AG08395 (cell line): Measurements from ENCODE around the gene RBMY1D.
"Not testable (repeated sequence)": the region's sequence is repeated elsewhere in the genome, so short reads cannot be mapped to it uniquely, and the experiment has no call there.

ENCODE experiments used
- DNase-seq: peaks from one replicate; pipeline ENCODE4 v3.0.0; 2012; ENCODE audit warnings: mixed read lengths, low spot score

The RBMY1D gene

DNA sequence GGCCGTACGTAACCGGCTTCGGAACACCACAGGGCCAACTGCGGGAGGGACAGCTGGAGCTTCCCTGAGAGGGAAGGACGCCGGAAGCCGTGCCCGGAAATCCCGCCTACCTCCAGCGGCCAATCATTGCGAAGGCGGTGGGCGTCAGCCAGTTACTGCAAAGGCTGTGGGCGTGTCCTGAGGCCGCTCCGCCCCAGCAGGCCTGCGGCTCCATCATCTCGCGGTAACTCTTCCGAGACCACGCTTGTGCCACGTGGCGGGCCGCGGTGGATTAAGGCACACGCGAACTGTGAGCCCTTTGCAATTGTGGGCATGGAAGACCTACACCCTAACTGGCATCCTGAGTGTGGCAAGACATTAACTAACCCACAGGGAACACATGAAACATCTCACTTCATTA, at the start of gene RBMY1D:
TSS of gene RBMY1D (minus strand) at position 101 of the 400 bp plus-strand sequence. CDS start 2,013 bp downstream, outside the sequence.
- DNase-seq, result not testable (repeated sequence)

DNA sequence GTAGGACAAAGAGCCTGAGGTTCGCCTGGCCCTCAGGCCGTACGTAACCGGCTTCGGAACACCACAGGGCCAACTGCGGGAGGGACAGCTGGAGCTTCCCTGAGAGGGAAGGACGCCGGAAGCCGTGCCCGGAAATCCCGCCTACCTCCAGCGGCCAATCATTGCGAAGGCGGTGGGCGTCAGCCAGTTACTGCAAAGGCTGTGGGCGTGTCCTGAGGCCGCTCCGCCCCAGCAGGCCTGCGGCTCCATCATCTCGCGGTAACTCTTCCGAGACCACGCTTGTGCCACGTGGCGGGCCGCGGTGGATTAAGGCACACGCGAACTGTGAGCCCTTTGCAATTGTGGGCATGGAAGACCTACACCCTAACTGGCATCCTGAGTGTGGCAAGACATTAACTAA, 23.6 kb upstream of the RBMY1D start, which contains the start of gene RBMY1E:
TSS of gene RBMY1E (minus strand) at position 101 of the 400 bp plus-strand sequence. CDS start 1,978 bp downstream, outside the sequence.
- not testable (repeated sequence) for DNase-seq

DNA sequence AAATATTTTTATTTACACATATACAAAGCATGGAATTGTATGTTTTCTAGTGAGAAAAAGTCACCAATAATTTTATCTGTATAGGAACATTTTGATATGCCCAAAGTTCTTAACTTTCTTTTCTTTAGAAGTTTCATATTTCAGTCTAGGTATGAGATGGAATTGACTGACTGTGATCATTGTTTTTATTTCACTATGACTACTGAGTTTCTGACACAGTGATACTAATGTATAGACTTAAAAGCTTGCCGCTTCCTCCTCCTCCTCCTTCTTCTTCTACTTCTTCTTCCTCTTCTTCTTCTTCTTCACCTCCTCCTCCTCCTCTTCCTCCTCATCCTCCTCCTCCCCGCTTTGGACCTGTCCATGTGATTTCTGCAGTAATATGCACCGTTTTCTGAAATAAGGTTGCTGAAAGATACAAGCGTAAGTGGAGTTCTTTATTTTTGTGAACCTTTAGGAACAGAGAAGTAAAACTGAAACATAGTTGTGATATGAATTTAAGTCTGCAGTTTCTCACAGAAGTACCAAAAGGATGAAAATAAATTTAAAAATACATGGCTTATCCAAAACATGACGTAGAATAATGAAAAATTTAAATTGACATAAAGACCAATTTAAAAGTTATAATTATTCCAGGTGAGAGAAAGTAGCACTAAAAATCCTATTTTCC, 24.8 kb downstream of the RBMY1D start:
- not testable (repeated sequence) for DNase-seq

DNA sequence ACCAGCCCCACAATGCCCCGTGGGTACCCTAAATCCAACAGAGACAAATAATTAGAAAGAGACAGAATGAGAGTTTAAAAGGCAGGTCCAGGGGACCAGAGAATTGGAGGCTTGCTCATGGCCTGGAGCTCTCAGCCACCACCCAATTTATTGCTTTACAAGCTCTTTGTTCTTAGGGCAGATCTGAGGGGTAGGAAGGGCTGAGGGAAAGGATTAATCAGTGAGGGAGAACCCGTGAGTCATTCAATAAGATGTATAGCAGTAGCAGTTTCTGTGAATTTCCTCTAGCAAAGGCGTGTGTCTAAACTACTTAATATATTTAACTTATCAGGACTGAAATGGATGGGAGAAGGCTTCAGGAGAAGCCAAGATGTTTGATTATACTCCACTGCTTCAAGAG, 48.8 kb downstream of the RBMY1D start:
- DNase-seq, result no peak

DNA sequence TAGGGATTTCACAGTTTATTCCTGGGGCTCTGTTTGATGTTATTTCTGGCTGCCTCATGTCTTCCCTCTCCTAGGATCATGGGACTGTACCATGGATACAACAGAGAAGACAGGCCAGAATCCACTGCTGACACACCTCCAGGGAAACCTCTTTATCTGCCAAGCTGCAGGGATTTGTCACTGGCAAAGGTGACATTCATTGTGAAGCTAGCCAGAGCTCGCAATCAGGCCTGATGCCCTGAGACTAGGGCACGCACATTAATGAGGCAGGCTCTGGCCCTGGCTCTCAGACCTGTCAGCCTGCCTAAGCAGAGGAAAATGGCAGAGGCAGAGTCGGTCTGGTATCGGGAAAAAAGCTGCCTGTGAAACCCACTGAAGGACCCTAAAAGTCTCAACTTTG, 52.2 kb downstream of the RBMY1D start:
- no peak for DNase-seq

DNA sequence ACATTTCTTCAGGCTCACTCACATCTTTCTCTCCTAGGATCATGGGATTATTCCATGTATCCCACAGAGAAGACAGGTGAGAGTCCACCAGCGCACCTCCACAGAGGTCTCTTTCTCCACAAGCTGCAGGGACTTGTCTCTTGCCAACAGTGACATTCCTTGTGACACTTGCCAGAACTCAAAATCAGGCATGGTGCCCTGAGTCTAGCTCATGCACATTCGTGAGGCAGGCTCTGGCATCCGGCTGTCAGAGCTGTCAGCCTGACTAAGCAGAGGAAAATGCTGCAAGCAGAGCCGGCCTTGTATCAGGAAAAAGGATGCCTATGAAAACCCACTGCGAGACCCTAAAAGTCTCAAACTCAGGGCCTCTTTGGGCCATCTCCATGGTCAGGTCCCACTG, 54.8 kb downstream of the RBMY1D start:
- DNase-seq, result no peak

DNA sequence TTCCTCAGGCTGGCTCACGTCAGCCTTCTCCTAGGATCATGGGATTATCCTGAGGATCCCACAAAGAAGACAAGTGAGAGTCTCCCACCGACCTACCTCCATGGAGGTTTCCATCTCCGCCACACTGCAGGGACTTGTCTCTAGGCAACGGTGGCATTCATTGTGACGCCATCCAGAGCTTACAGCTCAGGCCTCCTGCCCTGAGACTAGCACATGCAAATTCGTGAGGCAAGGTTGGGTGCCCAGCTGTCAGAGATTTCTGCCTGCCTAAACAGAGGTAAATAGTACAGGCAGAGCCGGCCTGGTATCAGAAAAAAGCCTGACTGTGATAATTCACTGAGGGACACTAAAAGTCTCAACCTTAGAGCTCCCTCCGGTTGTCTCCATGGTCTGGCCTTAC, 58.0 kb downstream of the RBMY1D start:
- DNase-seq, result no peak

DNA sequence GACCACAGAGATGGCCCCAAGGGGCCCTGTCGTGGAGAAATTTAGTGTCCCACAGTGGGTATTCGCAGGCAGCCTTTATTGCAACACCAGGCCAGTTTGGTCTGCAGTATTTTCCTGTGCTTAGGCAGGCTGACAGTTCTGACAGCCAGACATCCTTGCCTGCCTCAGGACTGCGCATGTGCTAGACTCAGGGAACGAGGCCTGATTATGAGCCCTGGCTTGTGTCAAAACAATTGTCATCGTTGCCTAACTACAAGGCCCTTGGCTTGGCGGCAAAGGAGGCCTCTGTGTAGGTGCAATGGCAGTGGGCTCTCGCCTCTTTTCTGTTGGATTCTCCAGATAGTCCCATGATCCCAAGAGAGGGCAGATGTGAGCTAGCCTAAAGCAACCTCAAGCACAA, 59.3 kb downstream of the RBMY1D start:
- DNase-seq, result no peak
